Rectal smooth muscle tissue (tissue), 1 donor: ENCODE results near the gene FUBP1.

Source experiments
- H3K27ac ChIP-seq: one replicate; pipeline ENCODE4 v1.7.0; 2013; ENCODE audit warnings: low read depth, low read length, inconsistent platforms
- H3K27me3 ChIP-seq: one replicate; pipeline ENCODE4 v1.7.0; 2013; ENCODE audit warnings: low read length; ENCODE audit not compliant: control insufficient read depth, insufficient read depth
- H3K36me3 ChIP-seq: one replicate; pipeline ENCODE4 v1.7.0; 2013; ENCODE audit warnings: low read length; ENCODE audit not compliant: control insufficient read depth, insufficient read depth
- H3K4me1 ChIP-seq: one replicate; pipeline ENCODE4 v1.7.0; 2013; ENCODE audit warnings: low read length; ENCODE audit not compliant: control insufficient read depth, insufficient read depth
- H3K4me3 ChIP-seq: one replicate; pipeline ENCODE4 v1.7.0; 2013; ENCODE audit warnings: low read length
- H3K9ac ChIP-seq: one replicate; pipeline ENCODE4 v1.7.0; 2013; ENCODE audit warnings: low read length

FUBP1 gene

DNA sequence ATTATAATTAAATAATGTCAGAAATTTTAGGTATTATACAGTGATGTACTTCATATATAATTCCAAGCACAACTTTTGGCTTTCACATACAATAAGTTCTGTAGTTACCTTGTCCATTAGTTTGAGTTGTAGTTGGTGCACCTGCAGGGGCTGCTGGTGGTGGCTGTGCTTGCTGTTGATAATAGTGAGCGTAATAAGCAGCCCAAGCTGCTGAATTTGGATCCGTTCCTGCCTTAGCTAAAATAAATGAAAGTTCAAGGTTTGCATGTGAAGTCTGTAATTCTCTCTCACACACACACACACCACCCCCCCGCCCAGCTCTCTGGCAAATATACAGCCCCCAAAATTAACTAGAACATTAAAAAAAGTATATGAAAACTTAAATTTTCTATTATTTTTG lies 22.4 kb downstream of the FUBP1 start:
- Histone ChIP-seq H3K27me3 (no peaks in the 10 kb centered on the region), H3K4me3 (no peak overlapping the region), H3K27ac (no peak overlapping the region), H3K4me1 (no peaks in the 10 kb centered on the region), H3K9ac (no peak overlapping the region), H3K36me3 (peaks cover 31% of the 10 kb centered on the region)

DNA sequence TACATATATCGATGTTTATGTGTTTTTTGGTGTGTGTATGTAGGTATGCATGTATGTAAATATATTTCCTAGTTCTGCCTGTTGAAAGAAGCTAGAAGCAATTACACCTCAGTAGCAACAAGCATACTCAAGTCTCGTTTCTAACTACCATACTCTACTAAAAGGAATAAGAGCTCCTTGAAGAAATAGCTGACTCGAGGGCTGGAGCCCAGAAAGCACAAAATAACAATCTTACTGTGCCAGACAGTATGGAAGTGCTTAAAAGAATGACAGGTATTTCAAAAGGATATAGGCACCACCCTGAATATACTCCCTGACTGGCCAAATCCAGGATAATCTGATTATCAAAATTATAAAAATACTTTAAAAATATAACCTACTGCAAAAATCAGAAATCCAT lies 23.2 kb downstream of the FUBP1 start:
- no peak overlapping the region for H3K9ac ChIP-seq
- H3K4me1 ChIP-seq: no peaks in the 10 kb centered on the region
- H3K4me3 ChIP-seq: no peak overlapping the region
- peaks cover 31% of the 10 kb centered on the region for H3K36me3 ChIP-seq
- no peaks in the 10 kb centered on the region for H3K27me3 ChIP-seq
- H3K27ac ChIP-seq: no peak overlapping the region

DNA sequence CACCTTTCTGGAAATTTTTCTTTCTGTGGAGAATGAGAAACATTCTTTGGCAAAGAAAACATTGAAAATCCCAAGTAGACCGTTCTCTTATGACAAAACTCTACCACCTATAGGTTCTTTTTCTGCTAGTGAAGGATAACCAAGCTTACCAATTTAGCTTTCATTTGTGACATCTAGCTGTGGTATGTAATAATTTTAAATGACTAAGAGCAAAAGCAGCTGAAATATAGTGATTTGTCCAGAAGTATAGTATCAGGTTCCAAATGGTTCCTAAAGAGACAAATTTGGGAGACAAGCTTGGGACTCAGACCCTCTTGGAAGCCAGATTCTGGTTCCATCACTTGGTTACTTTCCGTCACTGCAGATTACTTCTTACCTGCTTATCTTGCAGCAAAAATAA lies 24.4 kb downstream of the FUBP1 start:
- Histone ChIP-seq H3K4me1 (no peaks in the 10 kb centered on the region), H3K4me3 (no peak overlapping the region), H3K27me3 (no peaks in the 10 kb centered on the region), H3K9ac (no peak overlapping the region), H3K27ac (no peak overlapping the region), H3K36me3 (peaks cover 21% of the 10 kb centered on the region)

DNA sequence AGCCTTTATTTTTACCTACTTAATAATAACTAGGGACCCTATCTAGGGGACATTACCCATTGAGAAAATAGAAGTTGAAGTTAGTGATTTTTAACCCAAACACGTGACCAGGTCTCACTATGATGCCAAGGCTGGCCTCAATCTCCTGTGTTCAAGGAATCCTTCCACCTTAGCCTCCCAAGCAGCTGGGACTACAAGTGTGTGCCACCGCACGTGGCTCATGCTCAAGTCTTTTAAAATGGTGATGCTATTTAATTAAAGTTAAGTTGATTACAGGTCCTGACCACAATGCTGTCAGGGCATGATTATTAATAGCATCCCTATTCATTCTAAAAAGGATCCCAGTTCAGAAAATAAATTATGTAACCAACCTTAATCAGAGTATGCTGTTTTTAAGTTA lies 25.0 kb downstream of the FUBP1 start:
- Histone ChIP-seq H3K4me3 (no peak overlapping the region), H3K4me1 (no peaks in the 10 kb centered on the region), H3K9ac (no peak overlapping the region), H3K36me3 (peaks cover 18% of the 10 kb centered on the region), H3K27ac (no peak overlapping the region), H3K27me3 (no peaks in the 10 kb centered on the region)

DNA sequence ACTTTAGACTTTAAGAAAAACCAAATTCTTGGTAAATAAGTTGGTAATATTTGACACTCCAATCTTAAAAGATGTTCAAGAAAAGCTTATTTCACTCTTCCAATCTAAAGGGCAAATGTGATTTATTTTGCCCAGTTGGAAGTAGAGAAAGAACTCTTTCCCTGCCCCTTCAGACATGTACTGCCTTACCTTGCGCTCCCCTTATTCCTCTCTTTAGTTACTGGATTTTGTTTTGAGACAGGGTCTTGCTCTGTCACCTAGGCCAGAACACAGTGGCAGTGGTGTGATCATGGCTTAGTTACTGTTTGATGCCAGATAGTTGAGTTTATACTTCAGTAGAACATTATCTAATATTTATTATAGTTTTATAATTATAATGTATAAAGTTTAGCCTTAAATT lies 27.5 kb downstream of the FUBP1 start:
- H3K27me3 ChIP-seq: no peaks in the 10 kb centered on the region
- peaks cover 2% of the 10 kb centered on the region for H3K4me1 ChIP-seq
- H3K36me3 ChIP-seq: peaks cover 19% of the 10 kb centered on the region
- no peak overlapping the region for H3K27ac ChIP-seq
- H3K9ac ChIP-seq: no peak overlapping the region
- H3K4me3 ChIP-seq: no peak overlapping the region

DNA sequence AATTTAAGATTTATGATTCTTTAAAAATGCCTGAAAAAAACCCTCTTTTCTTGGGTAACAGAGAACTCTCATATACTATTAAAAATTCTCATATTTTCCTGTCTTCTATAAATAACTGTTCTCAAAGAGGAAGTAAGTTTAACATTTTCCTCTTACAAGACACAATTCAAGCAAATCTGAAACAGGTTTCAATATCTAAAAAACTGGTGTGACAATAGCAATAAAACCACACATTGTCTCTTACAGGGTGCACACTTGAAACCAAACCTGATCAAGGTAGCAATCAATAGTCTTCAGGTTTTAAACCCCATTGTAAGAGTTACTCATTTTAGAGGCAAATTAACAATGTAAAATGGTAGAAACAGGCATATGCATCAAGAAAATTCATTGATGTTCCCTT lies 28.0 kb downstream of the FUBP1 start:
- Histone ChIP-seq H3K4me1 (peaks cover 2% of the 10 kb centered on the region), H3K9ac (no peak overlapping the region), H3K27me3 (no peaks in the 10 kb centered on the region), H3K4me3 (no peak overlapping the region), H3K36me3 (peaks cover 19% of the 10 kb centered on the region), H3K27ac (no peak overlapping the region)

DNA sequence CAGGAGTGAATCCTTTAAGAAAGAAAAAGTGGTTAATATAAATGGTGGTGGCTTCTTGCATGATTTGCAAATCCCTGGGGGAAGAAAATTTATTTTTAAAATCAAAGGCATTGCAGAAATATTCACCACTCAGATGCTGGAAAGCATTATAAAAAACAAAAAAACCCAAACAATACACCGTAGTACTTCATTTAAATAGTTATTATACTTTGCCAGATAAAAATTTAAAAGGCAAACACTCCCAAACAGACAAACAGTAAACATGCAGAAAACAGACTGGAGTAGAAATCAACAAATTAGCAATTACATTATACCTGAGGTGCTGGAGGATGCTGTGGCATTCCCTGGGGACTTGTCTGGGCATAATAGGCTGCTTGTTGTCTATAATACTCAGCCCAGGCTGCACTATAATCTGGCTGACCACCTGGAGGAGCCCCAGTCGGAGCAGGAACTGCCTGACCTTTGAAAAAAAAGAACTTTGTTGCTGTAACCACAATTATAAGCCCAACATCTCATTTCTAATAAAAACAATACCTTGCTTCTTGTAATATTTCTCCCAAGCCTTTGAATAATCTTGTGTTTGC lies 29.9 kb downstream of the FUBP1 start:
- Histone ChIP-seq H3K4me1 (peaks cover 2% of the 10 kb centered on the region), H3K4me3 (no peak overlapping the region), H3K9ac (no peak overlapping the region), H3K36me3 (peaks cover 10% of the 10 kb centered on the region), H3K27ac (no peak overlapping the region), H3K27me3 (no peaks in the 10 kb centered on the region)

DNA sequence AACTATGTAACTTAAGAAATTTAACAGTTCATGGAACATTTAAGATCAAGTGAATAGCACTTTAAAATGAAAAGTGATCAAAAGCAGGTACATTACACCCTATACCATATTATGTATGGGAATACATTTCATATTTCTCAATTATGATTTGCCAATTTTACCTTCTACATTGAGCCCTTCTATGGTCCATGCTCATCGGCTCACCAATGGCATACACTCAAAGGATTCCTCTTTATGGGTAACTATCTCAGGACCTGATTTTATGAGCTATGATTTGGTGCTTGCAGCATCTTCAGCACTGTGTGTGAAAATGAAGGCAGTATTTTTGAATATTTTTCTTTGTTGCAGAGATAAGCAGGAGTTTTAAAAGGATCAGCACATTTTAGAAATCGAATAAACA lies 33.5 kb downstream of the FUBP1 start:
- no peak overlapping the region for H3K4me3 ChIP-seq
- H3K4me1 ChIP-seq: peaks cover 2% of the 10 kb centered on the region
- H3K27ac ChIP-seq: no peak overlapping the region
- H3K27me3 ChIP-seq: no peaks in the 10 kb centered on the region
- peaks cover 7% of the 10 kb centered on the region for H3K36me3 ChIP-seq
- no peak overlapping the region for H3K9ac ChIP-seq

DNA sequence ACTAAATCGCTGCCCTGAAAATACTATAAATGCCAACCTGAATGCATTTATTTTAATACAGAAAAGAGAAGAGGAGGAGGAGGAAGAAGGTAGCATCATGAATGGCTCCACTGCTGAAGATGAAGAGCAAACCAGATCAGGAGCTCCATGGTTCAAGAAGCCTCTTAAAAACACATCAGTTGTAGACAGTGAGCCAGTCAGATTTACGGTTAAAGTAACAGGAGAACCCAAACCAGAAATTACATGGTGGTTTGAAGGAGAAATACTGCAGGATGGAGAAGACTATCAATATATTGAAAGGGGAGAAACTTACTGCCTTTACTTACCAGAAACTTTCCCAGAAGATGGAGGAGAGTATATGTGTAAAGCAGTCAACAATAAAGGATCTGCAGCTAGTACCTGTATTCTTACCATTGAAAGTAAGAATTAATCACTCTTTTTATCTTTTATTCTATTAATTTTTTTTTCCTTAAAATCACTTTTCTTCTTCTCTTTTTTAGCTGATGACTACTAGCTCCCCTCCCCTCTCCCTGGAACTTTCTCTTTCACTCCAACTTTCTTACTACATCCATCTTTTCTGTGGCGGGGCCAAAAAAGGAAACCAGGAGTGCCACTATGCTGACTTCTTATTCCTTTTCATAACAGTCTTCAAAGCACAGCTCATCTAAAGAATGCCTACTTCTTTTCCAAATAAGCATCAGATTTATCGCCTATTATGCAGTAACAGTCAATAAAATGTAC lies 36.3 kb downstream of the FUBP1 start:
- Histone ChIP-seq H3K9ac (no peak overlapping the region), H3K4me1 (peaks cover 2% of the 10 kb centered on the region), H3K27me3 (no peaks in the 10 kb centered on the region), H3K36me3 (peaks cover 7% of the 10 kb centered on the region), H3K4me3 (no peak overlapping the region), H3K27ac (no peak overlapping the region)

DNA sequence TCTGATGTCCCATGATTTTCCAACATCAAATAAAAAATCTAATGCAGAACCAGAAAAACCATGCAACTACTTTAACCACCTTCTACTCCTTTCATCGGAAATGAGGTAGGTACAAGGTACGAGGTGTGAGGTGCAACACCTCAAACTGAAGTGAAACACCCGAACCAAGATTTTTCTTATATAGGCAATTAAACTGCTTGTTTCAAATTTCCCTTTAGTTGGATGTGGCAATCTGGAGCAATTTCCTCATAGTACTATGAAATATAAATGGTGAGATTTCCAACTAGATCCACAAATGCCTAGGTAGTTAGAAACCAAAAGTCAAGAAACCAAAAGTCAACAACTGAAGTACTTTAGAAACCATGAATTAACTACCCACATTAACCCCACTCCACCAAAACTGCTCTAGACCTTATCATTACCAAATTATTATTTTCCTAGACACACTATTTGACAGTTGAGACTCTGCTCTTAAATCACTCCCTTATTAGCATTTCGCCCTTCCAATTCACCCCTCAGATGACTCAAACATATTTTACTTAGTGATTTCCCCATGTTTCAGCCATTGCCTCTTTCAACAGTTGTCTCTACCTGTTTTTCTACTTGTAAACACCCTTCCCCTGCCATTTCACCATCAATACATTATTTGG lies 37.8 kb downstream of the FUBP1 start:
- no peaks in the 10 kb centered on the region for H3K4me1 ChIP-seq
- no peak overlapping the region for H3K27ac ChIP-seq
- H3K36me3 ChIP-seq: peaks cover 2% of the 10 kb centered on the region
- H3K27me3 ChIP-seq: no peaks in the 10 kb centered on the region
- H3K9ac ChIP-seq: no peak overlapping the region
- no peak overlapping the region for H3K4me3 ChIP-seq

DNA sequence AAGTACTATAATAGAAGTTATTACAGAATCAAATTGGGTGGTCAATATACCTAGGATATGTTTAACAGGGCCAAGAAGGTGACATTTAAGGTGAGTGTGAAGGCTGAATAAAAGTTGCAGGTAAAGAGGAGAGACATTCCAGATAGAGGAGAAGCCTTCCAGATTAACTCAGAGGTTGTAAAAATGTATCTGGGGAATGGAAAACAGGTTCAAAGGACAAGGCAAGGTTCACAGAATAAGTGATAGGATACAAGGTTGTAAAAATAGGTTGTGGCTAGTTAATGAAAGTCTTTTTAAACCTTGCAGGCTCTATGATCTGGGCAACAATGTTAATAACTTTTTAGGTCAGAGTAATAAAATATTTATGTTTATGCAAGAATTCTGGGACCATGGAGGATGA lies 40.2 kb downstream of the FUBP1 start:
- Histone ChIP-seq H3K4me1 (no peaks in the 10 kb centered on the region), H3K36me3 (peaks cover 5% of the 10 kb centered on the region), H3K27ac (no peak overlapping the region)

DNA sequence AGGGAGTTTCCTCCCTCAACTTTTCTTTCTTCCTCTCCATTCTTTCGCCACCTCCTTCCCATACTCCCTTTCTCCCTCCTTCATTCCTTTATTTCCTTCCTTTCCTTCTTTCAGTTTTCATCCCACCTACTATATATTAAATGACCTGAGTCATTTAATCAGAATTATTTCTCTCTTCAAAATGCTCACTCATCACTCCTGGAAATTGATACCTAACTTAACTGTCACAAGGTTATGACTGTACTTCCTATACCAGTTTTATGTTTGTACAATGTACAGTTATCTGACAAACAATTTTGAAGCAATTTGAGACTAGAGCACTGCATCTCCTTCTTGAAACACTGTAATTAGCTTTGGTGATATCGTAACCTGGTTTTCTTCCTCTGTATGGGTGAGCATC lies 49.1 kb downstream of the FUBP1 start:
- H3K36me3 ChIP-seq: peaks cover 3% of the 10 kb centered on the region
- no peak overlapping the region for H3K9ac ChIP-seq
- H3K27ac ChIP-seq: no peak overlapping the region
- no peaks in the 10 kb centered on the region for H3K4me1 ChIP-seq
- H3K27me3 ChIP-seq: no peaks in the 10 kb centered on the region
- no peak overlapping the region for H3K4me3 ChIP-seq

More for the DNA sequence above, 40.2 kb downstream of the FUBP1 start:
- no peak overlapping the region for H3K4me3 ChIP-seq
- no peak overlapping the region for H3K9ac ChIP-seq
- no peaks in the 10 kb centered on the region for H3K27me3 ChIP-seq

DNA sequence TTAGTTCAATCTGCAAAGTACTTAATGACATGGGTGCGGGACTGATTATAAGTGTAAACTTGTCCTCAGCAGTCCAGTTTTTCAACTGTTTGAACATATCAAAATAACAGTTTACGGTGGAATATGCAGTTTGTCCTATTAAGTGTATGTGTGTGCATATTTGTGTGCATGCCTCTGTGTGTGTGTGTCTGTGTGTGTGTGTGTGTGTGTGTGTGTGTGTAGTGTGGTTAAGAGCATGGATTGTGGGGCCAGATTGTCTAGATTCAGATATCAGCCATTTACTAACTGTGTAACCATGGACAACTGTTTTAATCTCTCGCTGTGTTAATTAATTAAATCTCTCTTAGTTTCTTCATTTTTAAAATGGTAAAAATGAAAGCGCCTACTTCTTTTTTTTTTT lies 51.5 kb downstream of the FUBP1 start:
- no peaks in the 10 kb centered on the region for H3K4me1 ChIP-seq
- peaks cover 3% of the 10 kb centered on the region for H3K36me3 ChIP-seq
- H3K27ac ChIP-seq: no peak overlapping the region
- no peak overlapping the region for H3K9ac ChIP-seq
- H3K27me3 ChIP-seq: no peaks in the 10 kb centered on the region
- no peak overlapping the region for H3K4me3 ChIP-seq
